Calu3 (cell line): ENCODE results near the gene CCDC116. TPM values are rescaled to one million over a fixed set of nuclear protein-coding genes. Genes with fewer than 3 reads are reported as not detected.

Experiments used
- BruUV-seq: library from RNA; stranded (reverse); fragments of 400-500 nt; replicated peaks from 2 replicates; lab custom pipeline; 2021; lab: Mats Ljungman, UMichigan
- CTCF ChIA-PET: fragments of 300-600 bp; sonication (Branson Sonifier 250); formaldehyde crosslinking; loops from one replicate; lab custom pipeline; 2022; ENCODE audit warnings: antibody characterized with exemption; lab: Charles Lee
- DNase-seq: peaks from one replicate; pipeline ENCODE4 v3.0.0; 2022
- H3K27ac Mint-ChIP-seq: one replicate; pipeline ENCODE4 v1.8.0; 2022; ENCODE audit warnings: mixed read lengths; ENCODE audit not compliant: unreplicated experiment
- H3K27me3 Mint-ChIP-seq: one replicate; pipeline ENCODE4 v1.8.0; 2022; ENCODE audit warnings: mixed read lengths; ENCODE audit not compliant: unreplicated experiment
- H3K36me3 Mint-ChIP-seq: one replicate; pipeline ENCODE4 v1.8.0; 2022; ENCODE audit warnings: mild to moderate bottlenecking, moderate library complexity, mixed read lengths; ENCODE audit not compliant: insufficient read depth, unreplicated experiment
- H3K4me1 Mint-ChIP-seq: one replicate; pipeline ENCODE4 v1.8.0; 2022; ENCODE audit warnings: mild to moderate bottlenecking, low read depth, mixed read lengths; ENCODE audit not compliant: unreplicated experiment
- H3K4me3 Mint-ChIP-seq: one replicate; pipeline ENCODE4 v1.8.0; 2022; ENCODE audit warnings: mild to moderate bottlenecking, low read depth, moderate library complexity, mixed read lengths; ENCODE audit not compliant: unreplicated experiment
- H3K9me3 Mint-ChIP-seq: one replicate; pipeline ENCODE4 v1.8.0; 2022; ENCODE audit warnings: low read depth, mixed read lengths; ENCODE audit not compliant: unreplicated experiment
- CTCF ChIP-seq: fragments of 200-600 bp; IDR thresholded peaks from one replicate; pipeline ENCODE4 v1.8.0; 2022; ENCODE audit warnings: antibody characterized with exemption; ENCODE audit not compliant: unreplicated experiment
- intact Hi-C: fragments of 100-400 bp; cut with micrococcal nuclease; formaldehyde crosslinking; loops from one replicate; pipeline ENCODE4 v1.10.0; 2022; ENCODE audit not compliant: unreplicated experiment
- total RNA-seq: library from RNA; stranded (reverse); gene quantifications from 2 replicates; pipeline ENCODE4 v1.2.3, GENCODE V29; 2022

CCDC116 gene
- total RNA-seq, 1 experiment from 2014 or later = not detected

DNA sequence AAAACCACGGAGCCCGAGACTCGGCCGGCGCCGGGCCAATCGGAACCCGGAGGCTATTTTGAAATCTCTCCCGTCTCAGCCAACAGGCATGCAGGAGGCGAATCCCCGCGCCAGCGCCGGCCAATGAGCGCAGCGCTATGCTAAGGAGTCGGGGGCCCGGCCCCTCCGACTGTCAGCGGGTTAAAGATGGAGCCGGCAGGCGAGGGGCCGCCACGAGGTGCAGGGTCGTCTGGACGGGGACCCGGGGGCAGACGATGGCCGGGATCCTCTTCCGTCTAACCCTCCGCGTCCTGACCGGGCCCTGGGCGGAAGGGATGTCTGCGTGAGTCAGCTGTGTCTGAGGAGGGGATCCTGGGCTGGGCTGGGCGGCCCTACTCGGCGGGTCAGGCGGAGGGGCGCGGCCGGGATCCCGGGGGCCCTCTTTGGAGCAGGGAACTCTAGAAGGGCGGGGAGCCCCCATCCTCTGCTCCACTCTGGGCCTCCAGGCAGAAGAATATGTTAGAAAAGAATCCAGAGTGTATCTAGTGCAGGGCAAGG, 19.5 kb downstream of the CCDC116 start:
- Mint-ChIP-seq H3K27me3 (no peaks in the 10 kb centered on the region), H3K9me3 (no peaks in the 10 kb centered on the region), H3K27ac (peak overlapping the region; percentile 91), H3K4me1 (peaks cover 26% of the 10 kb centered on the region), H3K36me3 (peaks cover 74% of the 10 kb centered on the region), H3K4me3 (peak overlapping the region; percentile 98)
- CTCF ChIA-PET = interaction anchor here (0.6 to 1.9 kb wide), 3 partner anchors 10 to 95 kb away, joined by 3 to 12 read pairs (median 3); partner anchors contain the start of gene SDF2L1
- no peak for TF ChIP-seq CTCF
- intact Hi-C loops = no loop called here
- DNase-seq = peak; percentile 92
- BruUV-seq = no TSS peak

- intact Hi-C loops = no loop called here
- TF ChIP-seq CTCF = no peak
- CTCF ChIA-PET = interaction anchor here (0.6 to 1.9 kb wide), 4 partner anchors 11 to 96 kb away, joined by 3 to 12 read pairs (median 3); partner anchors contain the start of gene SDF2L1
- peak overlapping the region; percentile 98 for H3K4me3 Mint-ChIP-seq
- H3K4me1 Mint-ChIP-seq = peaks cover 28% of the 10 kb centered on the region
- BruUV-seq = no TSS peak
- no peak for DNase-seq
- H3K27me3 Mint-ChIP-seq = no peaks in the 10 kb centered on the region
- H3K36me3 Mint-ChIP-seq = peaks cover 74% of the 10 kb centered on the region
- peak overlapping the region; percentile 91 for H3K27ac Mint-ChIP-seq
- H3K9me3 Mint-ChIP-seq = no peaks in the 10 kb centered on the region
Observed at GRCh38 chr22:21652547-21653545, 20.3 kb downstream of the CCDC116 start.

GRCh38 chr22:21657020-21657359, 24.4 kb downstream of the CCDC116 start:
- H3K27me3 Mint-ChIP-seq = no peaks in the 10 kb centered on the region
- H3K9me3 Mint-ChIP-seq = no peaks in the 10 kb centered on the region
- H3K36me3 Mint-ChIP-seq = peaks cover 52% of the 10 kb centered on the region
- peak overlapping the region; percentile 87 for H3K4me3 Mint-ChIP-seq
- intact Hi-C loops = no loop called here
- H3K4me1 Mint-ChIP-seq = peaks cover 13% of the 10 kb centered on the region
- BruUV-seq = no TSS peak
- DNase-seq = no peak
- CTCF ChIA-PET = no interaction called here
- peak overlapping the region; percentile 42 for H3K27ac Mint-ChIP-seq
- no peak for TF ChIP-seq CTCF

DNA sequence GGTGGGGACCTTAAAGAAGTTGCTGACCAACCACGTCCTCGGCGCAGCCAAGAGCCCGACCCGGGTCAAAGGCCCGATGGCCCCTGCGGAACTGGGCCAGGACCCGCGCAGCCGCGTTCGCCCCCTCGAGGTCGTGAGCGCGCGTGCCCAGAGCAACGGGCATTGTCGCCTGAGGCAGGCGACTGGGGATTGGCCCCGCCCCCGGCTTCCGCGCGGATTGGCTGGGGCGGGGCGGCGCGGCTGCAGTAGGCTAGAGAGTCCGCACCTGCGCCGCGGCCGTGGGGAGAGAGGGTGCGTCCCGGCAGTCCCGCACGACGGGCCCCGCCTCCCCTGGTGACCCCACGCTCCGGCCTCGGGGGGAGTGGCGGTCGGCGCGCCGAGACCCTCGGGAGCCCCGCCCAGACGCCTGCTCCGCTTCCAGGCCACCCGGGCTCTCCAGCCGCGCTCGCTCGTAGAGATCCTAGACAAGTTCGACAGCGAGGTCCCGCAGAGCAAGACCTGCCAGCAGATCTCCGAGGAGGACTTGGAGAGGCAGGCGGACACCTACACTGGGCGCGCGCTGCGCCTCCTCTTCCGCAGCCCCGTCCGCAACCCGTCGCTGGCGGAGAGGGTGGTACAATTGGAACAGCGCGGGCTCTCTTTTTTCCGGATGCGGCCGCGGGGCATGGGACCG, 24.9 kb downstream of the CCDC116 start:
- Mint-ChIP-seq H3K27me3 (no peaks in the 10 kb centered on the region), H3K9me3 (no peaks in the 10 kb centered on the region), H3K4me3 (peak overlapping the region; percentile 87), H3K27ac (peak overlapping the region; percentile 70), H3K4me1 (peaks cover 13% of the 10 kb centered on the region), H3K36me3 (peaks cover 47% of the 10 kb centered on the region)
- intact Hi-C loops = no loop called here
- peak; percentile 22 for TF ChIP-seq CTCF
- DNase-seq = peak; percentile 91
- no TSS peak for BruUV-seq
- CTCF ChIA-PET = interaction anchor here (0.6 to 1.0 kb wide), 4 partner anchors 11 to 268 kb away, joined by 3 to 6 read pairs (median 4); no protein-coding TSS in a partner anchor
